HG03135 (cell line): ENCODE measurements around the gene RTTN.
A peak's percentile ranks its signal among the peaks of the same experiment; 100 is the strongest.
"Not testable (repeated sequence)": the region's sequence is repeated elsewhere in the genome, so short reads cannot be mapped to it uniquely, and the experiment has no call there.

Experiments used
- ATAC-seq: cut with Tn5 transposase; IDR thresholded peaks from one replicate; pipeline ENCODE4 v1.9.1; 2021; ENCODE audit warnings: mild to moderate bottlenecking, moderate library complexity; ENCODE audit not compliant: unreplicated experiment

The RTTN gene

DNA sequence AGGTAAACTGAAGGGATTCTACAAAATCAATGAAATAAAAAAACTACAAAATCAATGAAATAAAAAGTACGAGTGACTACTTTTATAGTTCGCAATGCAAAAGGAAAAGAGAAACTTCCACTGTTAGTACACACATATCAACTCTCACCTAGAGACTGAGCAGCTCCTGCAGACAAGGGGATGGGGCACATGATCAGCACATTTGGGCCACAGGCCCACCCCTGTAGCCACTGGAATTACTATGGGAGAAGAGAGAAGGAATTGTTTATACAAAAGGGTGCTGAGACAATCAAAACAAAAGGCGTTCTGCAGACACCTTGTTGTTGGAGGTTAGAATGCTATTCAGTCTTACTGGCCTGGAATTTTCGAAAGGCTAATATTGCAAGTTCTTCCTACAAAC, 223.1 kb downstream of the RTTN start:
- no peak for ATAC-seq

GRCh38 chr18:69981948-69982347, 223.5 kb downstream of the RTTN start:
- ATAC-seq, result peak; percentile 62

DNA sequence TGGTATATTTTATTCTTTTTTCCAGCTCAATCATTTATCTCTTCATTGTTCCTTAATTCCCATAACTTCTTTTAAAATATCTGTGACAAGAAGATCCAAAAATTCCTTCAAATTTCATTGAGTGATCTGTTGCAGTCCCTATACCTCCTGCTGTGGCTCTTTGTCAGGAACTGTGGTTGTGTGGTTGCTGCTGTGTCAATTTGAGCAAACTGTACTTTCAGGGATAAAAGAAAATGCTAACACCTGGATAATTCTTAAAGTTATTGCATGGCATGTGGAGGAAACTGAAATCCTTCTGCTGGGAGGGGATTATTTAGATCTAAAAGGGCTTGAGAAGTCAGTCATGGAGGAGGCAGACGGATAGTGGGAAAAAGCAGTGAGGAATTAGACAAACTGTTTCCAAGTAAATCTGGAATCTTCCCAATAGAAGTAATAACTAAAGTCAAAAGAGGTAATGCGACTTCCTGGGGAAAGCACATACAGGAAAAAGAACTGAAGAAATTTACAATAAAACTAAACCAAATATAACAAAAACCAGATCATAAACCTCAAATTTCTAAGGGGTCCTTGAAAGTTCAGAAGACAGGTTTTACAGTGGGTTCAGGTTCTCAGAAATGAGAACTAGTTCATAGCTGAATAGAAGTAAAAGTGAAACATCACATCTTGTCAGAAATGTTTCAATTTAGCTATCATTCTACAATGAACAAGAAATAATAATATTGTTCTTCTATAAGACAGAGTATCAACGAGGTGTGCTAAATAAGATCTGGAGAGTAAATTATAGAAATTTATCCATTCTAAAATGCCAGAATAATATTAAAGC, 224.3 kb downstream of the RTTN start:
- no peak for ATAC-seq

DNA sequence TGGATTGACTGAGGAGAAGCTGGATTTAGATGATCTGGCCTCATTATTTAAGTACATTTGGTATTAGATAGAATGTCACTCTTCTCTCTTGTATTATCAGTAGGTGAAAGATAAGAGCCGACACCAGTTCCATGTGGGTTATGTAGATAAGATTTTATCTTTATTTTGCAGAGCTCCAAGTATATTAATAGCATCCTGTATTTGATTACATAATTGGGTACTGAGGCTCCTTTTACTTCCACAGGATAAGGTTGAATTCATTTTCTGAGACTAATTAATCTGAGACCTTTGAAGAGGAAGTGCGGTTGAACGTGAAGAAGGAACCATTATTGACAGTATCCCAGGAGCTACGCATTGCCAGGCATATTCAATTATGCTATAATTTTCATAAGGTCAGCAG, 225.0 kb downstream of the RTTN start:
- ATAC-seq, result no peak

DNA sequence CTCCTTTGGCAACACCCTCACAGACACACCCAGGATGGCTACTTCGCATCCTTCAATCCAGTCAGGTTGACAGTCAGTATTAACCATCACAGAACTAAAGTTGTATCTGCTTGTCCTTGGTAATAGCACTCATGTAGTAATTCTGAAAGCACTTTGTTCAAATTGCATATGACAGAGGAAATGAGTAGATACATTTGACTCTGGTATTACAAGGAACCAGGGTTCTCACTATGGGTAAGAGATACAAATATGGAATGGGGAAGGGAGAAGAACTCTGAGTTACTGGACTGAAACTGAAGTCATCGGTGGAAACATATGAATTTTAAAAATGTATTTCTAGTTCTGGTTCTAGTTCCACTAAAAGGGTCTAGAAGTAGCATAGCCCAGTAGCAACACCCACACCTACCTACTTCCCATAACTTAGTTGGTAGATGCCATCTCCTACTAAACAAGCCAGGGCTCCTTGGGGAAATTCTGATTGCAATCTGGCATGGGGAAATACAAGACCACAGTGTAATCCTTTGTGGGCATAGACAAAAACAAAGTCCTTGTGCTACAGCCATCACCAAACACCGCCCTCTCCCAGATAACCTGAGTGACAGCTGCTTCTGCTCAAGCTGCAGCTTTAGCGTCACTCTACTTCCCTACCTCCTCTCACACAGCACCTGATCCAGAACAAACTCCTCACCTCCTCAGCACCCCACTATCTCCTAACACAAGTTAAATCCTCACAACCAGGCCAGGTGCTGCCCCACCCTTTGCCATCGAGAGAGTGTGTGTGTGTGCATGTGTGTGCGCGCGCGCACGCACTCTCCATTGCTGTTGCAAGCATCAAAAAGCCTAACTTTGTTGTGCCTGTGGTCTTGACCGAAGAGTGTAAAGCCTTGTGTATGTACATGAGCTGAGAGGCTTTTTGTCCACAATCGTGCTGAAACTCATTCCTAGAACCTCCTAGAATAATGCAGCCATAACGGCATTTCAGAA, 226.5 kb downstream of the RTTN start:
- peak; percentile 52 for ATAC-seq

DNA sequence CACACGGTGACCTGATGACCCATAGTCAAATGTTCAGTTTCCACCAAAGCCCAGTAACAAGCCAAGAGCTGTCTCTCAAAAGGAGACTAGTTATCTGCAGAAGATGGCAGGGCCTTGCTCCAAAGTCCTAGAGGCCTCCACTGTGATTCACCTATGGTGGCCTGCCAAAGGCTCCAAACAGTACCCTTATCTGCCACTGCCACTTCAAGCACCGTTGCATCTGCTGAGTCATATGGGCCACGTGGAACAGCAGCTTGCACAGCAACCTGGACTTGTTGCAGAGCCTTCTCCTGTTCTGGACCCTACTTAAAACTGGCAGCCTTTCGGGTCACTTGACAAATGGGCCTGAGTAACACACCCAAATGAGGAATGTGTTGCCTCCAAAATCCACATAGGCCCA, 230.2 kb downstream of the RTTN start:
- not testable (repeated sequence) for ATAC-seq

GRCh38 chr18:69974365-69974764, 231.1 kb downstream of the RTTN start:
- ATAC-seq, result no peak

GRCh38 chr18:69969491-69969890, 236.0 kb downstream of the RTTN start:
- ATAC-seq, result no peak

DNA sequence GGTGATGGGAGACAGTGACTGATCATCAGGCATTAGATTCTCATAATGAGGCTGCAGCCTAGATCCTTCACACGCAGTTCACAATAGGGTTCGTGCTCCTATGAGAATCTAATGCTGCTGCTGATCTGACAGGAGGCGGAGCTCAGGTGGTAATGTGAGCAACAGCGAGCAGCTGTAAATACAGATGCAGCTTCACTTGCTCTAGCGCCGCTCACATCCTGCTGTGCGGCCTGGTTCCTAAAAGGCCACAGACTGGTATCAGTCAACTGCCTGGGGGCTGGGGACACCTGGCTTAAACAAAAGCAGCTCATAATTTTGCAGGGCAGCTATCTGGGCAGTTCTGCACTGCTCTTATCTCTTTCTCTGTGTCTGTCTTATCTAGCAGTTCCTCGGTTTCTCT, 237.4 kb downstream of the RTTN start:
- peak; percentile 81 for ATAC-seq

DNA sequence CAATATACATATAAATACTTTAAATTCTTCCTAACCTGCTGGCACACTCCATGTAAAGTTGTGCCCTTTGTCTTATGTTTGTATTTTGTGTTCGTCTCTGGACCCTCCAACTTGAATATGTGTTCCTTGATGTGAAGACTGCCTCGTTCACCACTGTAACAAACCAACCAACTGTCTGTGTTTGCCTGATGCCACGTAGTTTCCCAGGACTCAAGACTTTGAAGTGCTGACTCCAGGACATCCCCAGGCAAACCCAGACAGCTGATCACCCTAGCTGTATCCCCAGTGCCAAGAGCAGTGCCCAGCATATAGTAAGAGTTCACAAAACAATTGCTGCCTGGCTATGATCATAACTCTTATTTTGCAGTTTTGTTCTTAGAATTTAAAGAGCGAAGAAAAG, 242.3 kb downstream of the RTTN start:
- no peak for ATAC-seq

DNA sequence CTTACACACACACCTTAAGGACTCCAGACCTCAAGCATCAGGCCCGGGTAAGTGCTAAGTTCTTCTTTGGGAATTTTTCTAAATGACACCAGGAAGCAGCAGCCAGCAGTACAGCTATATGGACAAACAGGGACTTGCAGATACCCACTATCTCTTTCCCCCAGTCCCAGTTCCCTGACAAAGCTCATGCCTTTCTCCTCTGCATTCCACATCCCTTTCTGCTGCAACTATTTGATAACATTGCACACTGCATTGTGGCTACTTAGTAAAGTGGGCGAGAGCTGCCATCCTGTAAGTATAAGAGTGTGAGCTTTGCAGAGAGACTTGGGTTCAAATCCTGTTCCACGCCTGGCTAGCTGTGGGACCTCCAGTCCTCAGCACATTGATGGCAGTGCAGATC, 243.8 kb downstream of the RTTN start:
- no peak for ATAC-seq

GRCh38 chr18:69958422-69958821, 247.1 kb downstream of the RTTN start:
- ATAC-seq, result peak; percentile 31

GRCh38 chr18:69957747-69958146, 247.7 kb downstream of the RTTN start:
- ATAC-seq, result no peak

GRCh38 chr18:69956665-69957620, 248.5 kb downstream of the RTTN start:
- peak; percentile 27 for ATAC-seq

- peak; percentile 40 for ATAC-seq
Measured at GRCh38 chr18:69956057-69956456, 249.4 kb downstream of the RTTN start.

DNA sequence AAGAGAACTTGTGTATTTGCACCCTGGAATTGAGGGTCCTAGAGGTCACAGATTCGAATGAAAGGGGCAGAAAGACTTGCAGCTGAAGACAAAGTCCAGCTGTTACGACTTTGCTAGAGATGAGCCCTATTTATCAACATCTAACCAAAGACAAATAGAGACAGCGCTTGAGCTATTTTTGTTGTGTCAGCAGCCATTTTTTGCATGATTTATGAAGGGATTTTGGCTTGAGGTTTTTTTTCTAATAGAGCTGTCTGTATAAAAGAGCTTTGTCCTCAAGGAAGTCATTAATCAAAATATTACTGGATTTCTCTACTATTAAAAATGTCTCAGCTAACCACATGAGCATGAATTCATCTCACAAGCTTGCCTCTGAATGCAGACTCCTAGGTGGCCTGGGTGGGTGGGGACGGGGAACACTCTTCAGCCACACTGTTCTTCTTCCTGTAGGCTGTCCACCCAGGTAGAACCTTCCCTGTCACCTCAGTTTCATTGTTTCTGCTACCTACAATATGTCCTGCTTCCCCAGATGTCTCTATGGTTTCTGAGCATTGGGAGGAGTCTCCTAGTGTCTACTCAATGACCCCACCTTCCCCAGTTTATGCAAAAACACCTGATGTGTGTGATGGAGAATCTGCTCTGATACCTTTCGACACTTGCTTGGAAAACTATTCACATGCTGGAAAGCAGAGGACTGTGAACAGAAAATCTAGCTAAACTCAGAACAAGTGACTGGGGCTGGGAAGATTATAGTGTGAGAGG, 250.6 kb downstream of the RTTN start:
- ATAC-seq, result no peak

DNA sequence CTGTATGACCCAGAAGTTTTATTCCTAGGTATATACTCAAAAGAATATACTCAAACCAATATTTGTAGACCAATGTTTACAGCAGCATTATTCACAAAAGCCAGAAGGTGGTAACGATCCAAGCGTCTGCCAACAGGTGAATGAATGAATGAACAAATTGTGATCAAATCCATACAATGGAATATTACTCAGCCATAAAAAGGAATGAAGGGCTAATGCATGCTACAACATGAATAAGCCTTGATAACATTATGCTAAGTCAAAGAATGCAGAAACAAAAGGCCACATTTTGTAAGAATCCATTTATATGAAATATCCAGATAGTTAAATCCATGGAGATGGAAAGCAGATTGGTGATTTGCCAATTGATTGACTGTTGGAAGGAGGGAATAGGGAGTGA, 252.3 kb downstream of the RTTN start:
- no peak for ATAC-seq
